HepG2 (cell line): ENCODE results near the gene SMAD7. TPM values are rescaled to one million over a fixed set of nuclear protein-coding genes. Genes with fewer than 3 reads are reported as not detected.
A peak's percentile ranks its signal among the peaks of the same experiment; 100 is the strongest.

Experiments used
- AKAP8 ChIP-seq: sonication (generic); formaldehyde crosslinking; IDR thresholded peaks from 2 replicates; pipeline ENCODE4 v1.5.1; 2020; ENCODE audit warnings: mild to moderate bottlenecking, missing genetic modification reagents
- ARID4A ChIP-seq: sonication (generic); formaldehyde crosslinking; IDR thresholded peaks from 2 replicates; pipeline ENCODE4 v1.5.0; 2020; ENCODE audit warnings: mild to moderate bottlenecking, missing genetic modification reagents, borderline replicate concordance
- GABPB1 ChIP-seq: IDR thresholded peaks from 2 replicates; pipeline ENCODE4 v1.6.1; 2016; ENCODE audit warnings: mild to moderate bottlenecking, missing genetic modification reagents, moderate library complexity, missing compliant biosample characterization
- HNF1A ChIP-seq, 2 experiments: sonication (generic) in 1 of 2; formaldehyde crosslinking in 1 of 2; IDR thresholded peaks; 2 replicates each; pipeline versions ENCODE4 v1.4.0 to v1.6.1; 2016 to 2020; ENCODE audit warnings: borderline replicate concordance in 1 of 2, low read depth in 1 of 2, mild to moderate bottlenecking in 1 of 2, missing genetic modification reagents in 1 of 2
- IRF9 ChIP-seq: sonication (generic); formaldehyde crosslinking; IDR thresholded peaks from 2 replicates; pipeline ENCODE4 v1.8.0; 2022; ENCODE audit warnings: missing genetic modification reagents, mild to moderate bottlenecking, borderline replicate concordance
- MXD1 ChIP-seq: sonication (generic); formaldehyde crosslinking; IDR thresholded peaks from 2 replicates; pipeline ENCODE4 v1.4.0; 2020; ENCODE audit warnings: mild to moderate bottlenecking, missing genetic modification reagents
- RCOR2 ChIP-seq: IDR thresholded peaks from 2 replicates; pipeline ENCODE4 v1.6.1; 2016; ENCODE audit warnings: missing biosample characterization, missing genetic modification reagents
- SAFB2 ChIP-seq: sonication (generic); formaldehyde crosslinking; IDR thresholded peaks from 2 replicates; pipeline ENCODE4 v1.5.1; 2020; ENCODE audit warnings: missing genetic modification reagents, low read depth, mild to moderate bottlenecking, borderline replicate concordance
- TP53 ChIP-seq: sonication (generic); formaldehyde crosslinking; conservative IDR thresholded peaks from 2 replicates; pipeline ENCODE4 v1.4.0; 2020; ENCODE audit warnings: missing genetic modification reagents
- ZNF121 ChIP-seq: sonication (generic); formaldehyde crosslinking; IDR thresholded peaks from 2 replicates; pipeline ENCODE4 v1.5.0; 2020; ENCODE audit warnings: mild to moderate bottlenecking, missing genetic modification reagents
- ZNF331 ChIP-seq: sonication (generic); formaldehyde crosslinking; IDR thresholded peaks from 2 replicates; pipeline ENCODE4 v1.4.0; 2020; ENCODE audit warnings: missing genetic modification reagents
- ZNF512B ChIP-seq: sonication (generic); formaldehyde crosslinking; IDR thresholded peaks from 2 replicates; pipeline ENCODE4 v1.5.1; 2020; ENCODE audit warnings: missing genetic modification reagents, mild to moderate bottlenecking, borderline replicate concordance
- ZNF883 ChIP-seq: sonication (generic); formaldehyde crosslinking; IDR thresholded peaks from 2 replicates; pipeline ENCODE4 v1.5.1; 2020; ENCODE audit warnings: mild to moderate bottlenecking, missing genetic modification reagents; ENCODE audit errors: not compliant biosample characterization
- ZSCAN9 ChIP-seq: IDR thresholded peaks from 2 replicates; pipeline ENCODE4 v1.6.1; 2016; ENCODE audit warnings: borderline replicate concordance
- polyA plus RNA-seq, 8 experiments: library from polyadenylated mRNA; depleted of rRNA in 3 of 8; stranded (reverse) in 7 of 8; unstranded in 1 of 8; fragments of >200 nt; fragmentation: Illumina TruSeq in 4 of 8; extraction: Trizol in 4 of 8; gene quantifications; 2 replicates each; pipeline versions ENCODE4 v1.2.1 to v1.2.3, GENCODE V29; 2011 to 2016; ENCODE audit warnings: low read depth in 4 of 8, missing spikeins in 1 of 8, mixed read lengths in 1 of 8; ENCODE audit not compliant: insufficient read depth in 1 of 8
- total RNA-seq, 5 experiments: library from RNA; depleted of rRNA; stranded (reverse); fragments of >200 nt; fragmentation: Illumina TruSeq; extraction: Trizol; gene quantifications; 2 replicates each; pipeline ENCODE4 v1.2.3, GENCODE V29; 2016; ENCODE audit warnings: low read depth in 1 of 5

The SMAD7 gene
- total and polyA plus RNA-seq, 2 of the 13 experiments (the other 11 are each of a cell fraction or from before 2014, with no cell fraction given) = 17.4 to 24.7 TPM

GRCh38 chr18:48942554-48943261 is 8.1 kb downstream of the SMAD7 start (continued):
- no peak for TF ChIP-seq SAFB2
- TF ChIP-seq TP53 (CRISPR knock-in tag) = no peak
- no peak for TF ChIP-seq ZNF512B (CRISPR knock-in tag)
- TF ChIP-seq RCOR2 (CRISPR knock-in tag) = peak; percentile 63
- TF ChIP-seq HNF1A (IDR thresholded peaks at IDR 0.05; ENCODE audit: low read depth) = peak; percentile 96
- peak; percentile 99 for TF ChIP-seq HNF1A (CRISPR knock-in tag; IDR thresholded peaks at IDR 0.05; ENCODE audit: borderline replicate concordance)
- peak; percentile 66; the same call in 1 of the 2 replicates for TF ChIP-seq ARID4A (CRISPR knock-in tag)
- no peak for TF ChIP-seq MXD1 (CRISPR knock-in tag)
- TF ChIP-seq GABPB1 (CRISPR knock-in tag) = 0 out of 2 replicates have a peak, but pooled peaks have one; percentile 14
- peak; percentile 72 for TF ChIP-seq ZNF331 (CRISPR knock-in tag)
- peak; percentile 47; the same call in 1 of the 2 replicates for TF ChIP-seq ZSCAN9 (CRISPR knock-in tag)
- no peak for TF ChIP-seq AKAP8 (CRISPR knock-in tag)
- TF ChIP-seq ZNF883 (CRISPR knock-in tag) = no peak
- peak; percentile 20; the same call in 1 of the 2 replicates for TF ChIP-seq IRF9 (CRISPR knock-in tag)
- no peak for TF ChIP-seq ZNF121
